ENCODE results near the gene ANKS1B.

- TF ChIP-seq GATA2 (IDR thresholded peaks at IDR 0.05; ENCODE audit: low read depth, low read length) (no peak), GATA3 (IDR thresholded peaks at IDR 0.05; ENCODE audit: low read depth, low read length) (no peak)
Measured at GRCh38 chr12:100026241-100026640, 41.5 kb upstream of the ANKS1B start.

All from SH-SY5Y (cell line).